ENCODE measurements around the gene CHRDL2.

The CHRDL2 gene

DNA sequence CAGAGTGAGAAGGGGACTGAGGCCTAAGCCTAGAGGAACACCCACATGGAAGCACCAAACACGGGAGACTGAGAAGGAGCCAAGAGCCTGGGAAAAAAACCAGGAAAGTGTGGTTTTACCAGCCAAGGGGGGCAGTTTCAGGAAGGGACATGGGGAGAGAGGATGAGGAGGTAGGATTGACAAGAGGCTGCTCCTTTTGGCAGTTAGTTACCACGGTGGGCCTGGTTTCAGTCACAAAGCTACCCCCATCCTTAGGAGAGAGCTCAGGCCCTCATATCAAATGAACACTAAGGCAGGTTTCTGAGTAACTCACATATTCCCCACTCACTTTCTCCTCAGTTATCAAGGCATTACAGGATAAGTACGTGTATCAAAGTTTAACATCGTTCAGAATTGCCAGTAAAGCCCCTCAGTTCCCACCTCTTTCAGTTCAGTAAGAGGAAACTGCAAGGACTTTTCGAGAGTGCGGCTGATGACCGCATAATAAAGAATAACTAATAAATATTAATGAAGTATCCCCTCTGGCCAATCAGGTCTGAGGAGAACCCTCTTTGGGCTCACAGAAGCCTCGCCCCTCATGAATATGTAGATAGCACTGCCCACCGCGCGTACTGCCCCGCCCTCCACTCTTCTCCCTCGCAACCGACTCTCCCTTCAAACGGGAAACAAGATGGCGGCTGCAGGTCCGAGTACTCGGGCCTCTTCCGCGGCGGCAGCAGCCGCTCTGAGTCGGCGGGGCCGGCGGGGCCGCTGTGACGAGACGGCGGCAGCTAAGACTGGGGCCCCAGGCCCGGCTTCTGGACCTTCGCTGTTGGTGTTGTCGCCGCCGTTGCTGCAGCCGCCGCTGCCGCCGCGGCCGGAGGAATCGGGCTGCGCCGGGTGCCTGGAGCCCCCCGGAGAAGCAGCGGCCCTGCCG is 17.2 kb upstream of the CHRDL2 start, which contains the start of gene RNF169:
Gene RNF169, plus strand, starts transcription at position 639 of the 916 bp plus-strand sequence. Its CDS starts 32 bp downstream, at position 671.
- peak; percentile 95 for DNase-seq (ENCODE audit: low spot score)

DNA sequence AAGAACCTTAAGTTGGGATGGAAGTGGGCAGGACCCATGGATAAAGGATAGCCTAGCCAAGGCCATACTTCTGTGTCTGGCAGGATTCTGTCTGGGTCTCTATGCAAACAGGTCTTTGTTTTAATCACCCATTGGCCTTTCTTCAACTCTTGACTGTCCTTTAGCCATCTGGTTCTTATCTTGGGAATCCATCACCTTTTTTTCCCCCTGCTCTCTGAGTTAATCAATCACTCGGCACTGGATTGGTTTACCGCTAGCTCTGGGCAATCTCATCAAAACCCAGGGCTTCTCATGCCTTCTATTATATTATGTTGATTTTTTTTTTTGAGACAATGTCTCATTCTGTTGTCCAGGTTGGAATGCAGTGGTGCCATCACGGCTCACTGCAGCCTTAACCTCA is 15.6 kb upstream of the CHRDL2 start:
- DNase-seq (ENCODE audit: low spot score): no peak

GRCh38 chr11:74744277-74744676 is 13.1 kb upstream of the CHRDL2 start:
- DNase-seq (ENCODE audit: low spot score): no peak

DNA sequence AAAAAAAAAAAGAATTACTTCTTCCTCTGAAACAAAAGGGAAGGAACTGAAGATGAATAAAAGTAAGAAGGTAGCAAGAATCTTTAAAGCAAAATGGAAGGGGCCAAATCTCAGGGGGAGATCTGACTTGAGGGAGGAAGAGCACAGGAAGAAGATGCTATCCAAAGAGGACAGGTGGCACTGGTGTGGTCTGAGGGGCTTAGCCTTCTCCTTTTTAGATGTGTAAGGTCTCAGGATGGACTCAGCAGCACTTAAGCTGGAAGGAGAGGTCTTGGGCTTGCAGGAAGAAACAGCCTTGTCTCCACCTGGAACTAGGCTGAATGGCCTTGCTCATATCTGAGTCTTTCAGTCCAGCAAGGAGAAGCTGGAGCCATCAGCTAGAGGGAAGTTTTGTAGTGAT is 12.4 kb upstream of the CHRDL2 start:
- DNase-seq (ENCODE audit: low spot score): no peak

DNA sequence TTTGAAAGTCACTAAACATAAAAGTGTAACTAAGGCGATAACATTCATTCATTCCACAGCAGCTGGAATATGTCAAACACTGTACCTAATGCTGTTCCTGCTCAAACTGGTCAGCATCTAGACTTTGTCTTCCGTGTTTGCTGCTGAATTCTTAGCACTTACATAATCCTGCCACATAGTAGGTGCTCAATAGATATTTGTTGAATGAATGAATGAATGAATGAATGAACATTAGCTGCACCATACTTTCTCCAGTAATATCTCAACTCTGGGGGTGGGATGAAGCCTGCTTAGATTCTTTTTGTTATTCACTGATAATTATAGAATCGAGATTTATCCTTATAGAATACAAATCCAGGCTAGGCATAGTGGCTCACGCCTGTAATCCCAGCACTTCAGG is 10.8 kb upstream of the CHRDL2 start:
- DNase-seq (ENCODE audit: low spot score): no peak

- DNase-seq (ENCODE audit: low spot score): peak; percentile 67
These were observed 8.5 kb upstream of the CHRDL2 start for GRCh38 chr11:74739546-74740270.

DNA sequence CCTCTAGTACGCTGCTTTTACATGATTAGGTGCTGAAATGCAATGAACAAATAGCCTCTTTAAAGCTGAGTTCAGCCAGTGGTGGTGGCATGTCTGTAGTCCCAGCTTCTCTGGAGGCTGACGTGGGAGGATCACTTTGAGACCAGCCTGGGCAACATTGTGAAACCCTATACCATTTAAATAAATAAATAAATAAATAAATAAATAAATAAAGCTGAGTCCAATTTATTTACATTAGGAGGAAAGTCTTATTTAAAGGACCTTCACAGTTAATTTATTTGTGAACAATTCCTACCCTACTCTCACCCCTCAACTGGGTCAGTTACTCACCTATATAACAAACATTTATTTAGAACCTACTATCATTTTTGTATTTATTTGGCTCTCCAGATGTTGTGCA is 4.8 kb upstream of the CHRDL2 start:
- DNase-seq (ENCODE audit: low spot score): no peak

- DNase-seq (ENCODE audit: low spot score): no peak
These were observed 4.2 kb upstream of the CHRDL2 start for GRCh38 chr11:74735365-74735928.

GRCh38 chr11:74734559-74734925 is 3.3 kb upstream of the CHRDL2 start:
- DNase-seq (ENCODE audit: low spot score): no peak

DNA sequence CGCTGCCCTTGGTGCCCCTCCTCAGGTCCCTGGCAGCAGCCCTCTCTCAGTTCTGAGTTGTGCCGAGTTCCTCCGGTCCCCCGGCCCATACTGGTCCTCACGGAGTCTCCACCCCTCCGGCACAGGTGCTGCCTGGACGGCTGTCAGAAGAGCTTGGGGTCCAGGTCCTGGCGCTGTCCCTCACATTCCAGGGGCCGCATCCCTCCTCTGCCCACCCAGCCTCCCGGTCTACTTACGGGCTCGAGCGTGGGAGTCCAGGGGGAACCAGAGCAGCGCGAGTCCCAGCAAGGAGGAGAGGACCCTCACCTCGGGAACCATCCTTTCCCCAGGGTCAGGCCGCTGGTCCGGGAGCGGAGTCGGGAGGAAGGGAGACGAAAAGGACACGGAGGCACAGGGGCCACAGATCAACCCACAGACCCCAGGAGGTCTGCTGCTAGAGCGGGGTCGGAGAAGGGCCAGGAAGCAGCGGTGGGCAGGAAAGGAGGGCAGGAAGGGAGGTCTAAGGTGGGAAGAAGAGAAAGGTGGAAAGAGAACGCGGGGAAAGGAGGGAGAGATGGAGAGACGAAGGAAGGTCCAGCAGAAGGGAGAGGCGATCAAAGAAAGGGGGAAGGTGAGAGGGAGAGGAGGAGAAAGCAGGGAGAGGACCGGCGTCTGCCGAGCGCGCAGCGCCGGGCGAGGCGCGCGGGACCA is 510 bp downstream of the CHRDL2 start:
- DNase-seq (ENCODE audit: low spot score): no peak

DNA sequence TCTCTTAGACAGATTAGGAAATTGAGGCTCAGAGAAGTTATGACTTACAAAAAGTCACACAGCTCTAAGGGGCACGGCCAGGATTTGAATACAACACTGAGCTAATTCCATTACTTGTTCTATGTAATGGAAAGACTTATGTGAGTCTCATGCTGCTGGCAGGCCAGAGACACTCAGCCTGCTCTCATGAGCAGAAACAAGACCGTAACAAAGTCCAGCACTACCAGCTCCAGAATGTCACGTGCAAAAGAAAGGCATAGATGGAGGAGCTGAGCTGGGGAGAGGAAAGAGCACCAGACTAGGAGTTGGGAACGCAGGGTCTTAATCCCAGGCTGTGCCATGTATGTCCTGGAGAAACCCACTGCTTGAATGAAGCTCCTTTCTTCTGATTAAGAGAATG is 1.8 kb downstream of the CHRDL2 start:
- no peak for DNase-seq (ENCODE audit: low spot score)

DNA sequence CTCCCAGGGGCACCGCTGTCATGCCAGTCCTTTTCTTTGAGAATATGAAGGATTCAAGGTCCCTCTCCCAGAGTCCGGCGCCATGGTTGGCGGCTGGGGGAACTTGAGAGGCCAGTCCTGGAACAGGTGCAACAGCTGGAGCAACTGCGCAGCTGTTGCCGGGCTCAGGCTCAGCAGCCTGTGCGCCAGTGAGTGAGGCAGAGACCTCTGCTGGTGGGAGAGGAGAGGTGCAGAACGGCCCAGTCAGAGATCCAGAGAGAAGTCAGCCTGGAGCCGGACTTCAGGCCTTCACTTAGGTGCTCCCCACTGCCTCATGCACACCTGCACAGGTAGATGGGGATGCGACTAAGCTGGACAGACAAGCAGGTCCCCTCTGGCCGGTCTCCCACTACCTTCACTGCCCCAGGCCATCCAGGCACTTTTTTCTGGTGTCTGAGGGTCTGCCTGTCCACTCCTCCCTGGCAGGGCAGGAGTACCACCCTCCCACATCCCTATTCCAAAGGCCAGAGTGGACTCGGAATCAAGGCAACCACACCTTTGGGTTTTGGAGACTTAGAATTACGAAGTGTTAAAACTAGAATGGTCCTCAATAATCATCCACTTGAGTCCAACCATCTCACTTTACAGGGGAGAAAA is 4.6 kb downstream of the CHRDL2 start:
- peak; percentile 51 for DNase-seq (ENCODE audit: low spot score)

- no peak for DNase-seq (ENCODE audit: low spot score)
These were observed 5.5 kb downstream of the CHRDL2 start for GRCh38 chr11:74725701-74726100.

DNA sequence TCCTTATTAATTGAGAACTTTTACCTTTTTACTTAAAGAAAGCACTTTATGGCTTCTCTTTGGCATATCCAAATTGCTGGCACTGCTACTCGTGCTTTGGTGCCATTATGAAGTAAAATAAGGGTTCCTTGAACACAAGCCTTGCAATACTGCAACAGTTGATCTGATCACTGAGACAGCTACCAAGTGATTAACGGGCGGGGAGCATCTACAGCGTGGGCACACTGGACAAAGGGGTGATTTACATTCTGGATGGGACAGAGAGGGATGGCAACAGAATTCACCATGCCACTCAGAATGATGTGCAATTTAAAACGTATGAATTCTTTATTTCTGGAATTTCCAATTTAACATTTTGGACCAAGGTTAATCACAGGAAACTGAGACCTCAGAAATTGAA is 7.7 kb downstream of the CHRDL2 start:
- no peak for DNase-seq (ENCODE audit: low spot score)

DNA sequence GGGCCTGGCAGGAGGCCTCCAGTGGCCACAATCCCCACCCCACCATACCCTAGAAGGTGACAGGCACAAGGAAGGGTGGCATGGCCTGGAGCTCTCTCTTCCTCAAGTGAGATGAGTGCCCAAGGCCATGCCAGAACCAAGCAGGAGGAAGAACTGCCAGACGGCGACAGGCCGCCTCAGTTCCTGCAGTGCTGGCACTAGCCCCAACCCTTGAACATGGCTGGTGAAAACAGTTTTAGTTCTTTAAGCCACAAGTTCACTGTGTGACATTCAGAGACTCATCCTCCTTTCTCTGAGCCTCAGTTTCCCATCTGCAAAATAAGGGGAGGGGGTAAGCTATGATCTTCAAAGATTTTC is 9.8 kb downstream of the CHRDL2 start:
- DNase-seq (ENCODE audit: low spot score): no peak

DNA sequence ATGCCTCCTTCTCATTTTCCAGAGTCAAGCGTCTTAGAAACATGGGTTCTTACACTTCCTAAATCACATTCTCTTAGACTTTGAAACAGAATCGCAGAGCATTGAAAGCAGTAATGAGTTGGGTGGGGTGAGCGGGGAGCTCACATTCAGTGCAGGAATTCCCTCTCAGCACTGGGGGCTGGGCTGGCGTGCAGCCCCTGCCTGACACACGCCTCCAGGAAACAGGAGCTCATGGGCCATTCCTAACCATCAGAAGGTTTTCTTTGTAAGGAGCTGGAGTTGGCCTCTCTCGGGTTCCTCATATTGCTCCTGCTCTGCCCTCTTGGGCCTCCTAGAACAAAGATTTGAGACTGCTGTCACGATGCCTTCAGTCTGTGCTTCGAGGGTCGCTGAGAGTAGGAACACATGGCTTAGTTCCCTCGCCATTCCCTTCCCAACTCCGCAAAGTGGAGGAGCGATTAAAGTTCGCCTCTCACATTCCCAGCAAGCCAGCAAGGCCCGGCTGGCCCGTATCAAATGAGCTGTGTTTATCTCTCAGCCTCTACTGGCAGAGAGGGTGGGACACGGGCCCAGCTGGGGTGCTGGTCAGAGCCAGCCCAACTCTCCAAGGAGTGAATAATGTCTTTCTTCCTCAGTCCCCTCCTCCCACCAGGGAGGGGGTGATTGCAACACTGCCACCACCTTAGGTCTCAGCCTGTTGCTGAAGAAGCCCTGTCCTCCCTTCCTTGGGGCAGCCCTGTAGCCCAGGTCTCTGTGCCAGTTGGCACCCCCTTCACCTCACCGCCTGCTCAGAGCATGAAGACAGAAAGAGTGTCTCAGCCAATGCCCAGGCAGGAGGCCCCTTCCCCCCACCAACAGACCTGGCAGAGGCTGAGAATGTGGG is 10.4 kb downstream of the CHRDL2 start:
- no peak for DNase-seq (ENCODE audit: low spot score)

DNA sequence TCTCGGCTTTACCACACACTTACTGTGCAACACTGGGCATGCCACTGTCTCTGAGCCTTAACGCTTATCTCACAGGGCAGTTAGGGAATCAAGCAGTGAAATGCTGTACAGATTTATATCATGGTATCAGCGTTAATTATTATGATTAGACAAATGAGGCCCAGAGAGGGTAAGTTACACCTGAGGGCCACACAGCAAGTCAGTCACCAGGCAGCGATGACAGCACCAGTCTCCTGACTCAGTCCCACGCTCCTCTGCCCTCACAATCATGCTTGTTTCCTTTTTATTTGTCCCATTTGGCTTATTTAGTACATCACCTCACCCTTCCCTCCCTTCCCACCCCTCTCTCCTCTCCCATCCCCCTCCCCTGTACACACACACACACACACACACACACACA is 12.2 kb downstream of the CHRDL2 start:
- no peak for DNase-seq (ENCODE audit: low spot score)

DNA sequence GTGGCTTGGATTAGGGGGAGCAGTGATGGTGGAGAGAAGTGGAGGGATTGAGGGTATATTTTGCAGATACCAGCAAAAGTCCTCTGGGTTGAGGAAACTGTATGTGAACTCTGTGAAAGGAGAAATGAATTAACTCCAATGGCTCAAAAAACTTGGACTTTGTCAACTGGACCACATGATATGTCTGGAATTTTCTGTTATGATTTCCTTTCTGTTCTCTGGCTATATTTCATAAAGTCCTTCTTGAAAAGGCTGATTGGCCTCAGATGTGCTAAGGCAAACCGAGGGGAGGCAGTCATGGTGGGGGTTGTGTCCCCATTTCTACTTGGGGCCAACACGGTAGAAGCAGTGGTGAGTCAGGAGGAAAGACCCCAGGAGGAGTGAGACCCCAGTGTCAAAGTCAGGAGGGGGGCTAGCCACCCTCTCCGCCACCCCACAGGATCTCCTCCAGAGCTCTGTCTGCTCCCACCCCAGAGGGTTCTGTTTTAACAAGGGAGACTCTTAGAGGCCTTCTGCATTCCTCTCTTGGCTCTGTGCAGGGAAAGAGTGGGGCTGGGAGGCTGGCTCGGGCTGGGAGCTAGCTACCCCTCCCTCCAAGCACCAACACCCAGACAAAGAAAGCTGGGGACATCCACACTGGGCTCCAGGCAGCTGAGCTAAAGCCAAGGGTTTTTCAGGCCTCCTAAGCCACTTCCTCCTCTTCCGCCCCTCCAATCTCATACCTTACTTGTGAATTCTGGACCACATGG is 13.8 kb downstream of the CHRDL2 start:
- DNase-seq (ENCODE audit: low spot score): no peak

- DNase-seq (ENCODE audit: low spot score): no peak
These were observed 16.3 kb downstream of the CHRDL2 start for GRCh38 chr11:74714904-74715303.

DNA sequence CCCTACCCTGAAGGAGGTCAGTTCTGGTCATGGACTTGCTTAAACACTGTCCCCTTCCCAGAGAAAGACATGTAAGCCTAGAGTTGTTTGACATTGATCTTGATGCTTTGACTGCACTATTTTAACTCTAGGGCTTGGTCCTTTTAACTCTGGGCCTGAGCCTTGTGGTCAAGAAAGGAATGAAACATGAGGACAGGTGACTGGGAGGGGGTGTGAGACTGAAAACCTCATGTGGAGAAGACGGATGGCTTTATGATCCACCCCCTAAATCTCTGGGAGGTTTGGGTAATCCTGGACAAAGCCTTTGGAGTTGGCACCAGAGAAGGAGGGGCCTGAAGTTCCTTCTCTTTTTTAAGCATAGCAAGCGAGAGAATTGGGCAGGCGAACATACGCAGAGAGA is 17.5 kb downstream of the CHRDL2 start:
- DNase-seq (ENCODE audit: low spot score): no peak

Measured in hematopoietic multipotent progenitor cell treated with erythropoietin and hydrocortisone succinate and interleukin-3 and kit ligand, for 15 days (in vitro differentiated cells).